GM21786 (cell line): ENCODE data around the gene AKAP13.
A peak's percentile ranks its signal among the peaks of the same experiment; 100 is the strongest.

Experiments
- ATAC-seq: cut with Tn5 transposase; IDR thresholded peaks from one replicate; pipeline ENCODE4 v1.9.1; 2021; ENCODE audit not compliant: unreplicated experiment

Gene AKAP13

DNA sequence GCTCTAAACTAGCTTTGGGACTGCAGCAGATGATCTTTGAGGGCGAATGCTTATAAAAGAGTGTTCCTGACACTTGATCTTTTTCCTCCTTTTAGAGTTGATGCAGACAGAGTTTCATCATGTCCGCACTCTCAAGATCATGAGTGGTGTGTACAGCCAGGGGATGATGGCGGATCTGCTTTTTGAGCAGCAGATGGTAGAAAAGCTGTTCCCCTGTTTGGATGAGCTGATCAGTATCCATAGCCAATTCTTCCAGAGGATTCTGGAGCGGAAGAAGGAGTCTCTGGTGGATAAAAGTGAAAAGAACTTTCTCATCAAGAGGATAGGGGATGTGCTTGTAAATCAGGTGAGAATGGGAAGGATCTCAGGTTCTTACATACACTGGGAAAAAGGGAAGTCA lies 338.6 kb downstream of the AKAP13 start:
- no peak for ATAC-seq

GRCh38 chr15:85722374-85723152 lies 342.2 kb downstream of the AKAP13 start:
- ATAC-seq, result no peak

GRCh38 chr15:85723960-85724945 lies 343.9 kb downstream of the AKAP13 start:
- no peak for ATAC-seq

- ATAC-seq, result no peak
Observed at GRCh38 chr15:85725019-85725418, 344.6 kb downstream of the AKAP13 start.

GRCh38 chr15:85725564-85725963 lies 345.2 kb downstream of the AKAP13 start:
- no peak for ATAC-seq

DNA sequence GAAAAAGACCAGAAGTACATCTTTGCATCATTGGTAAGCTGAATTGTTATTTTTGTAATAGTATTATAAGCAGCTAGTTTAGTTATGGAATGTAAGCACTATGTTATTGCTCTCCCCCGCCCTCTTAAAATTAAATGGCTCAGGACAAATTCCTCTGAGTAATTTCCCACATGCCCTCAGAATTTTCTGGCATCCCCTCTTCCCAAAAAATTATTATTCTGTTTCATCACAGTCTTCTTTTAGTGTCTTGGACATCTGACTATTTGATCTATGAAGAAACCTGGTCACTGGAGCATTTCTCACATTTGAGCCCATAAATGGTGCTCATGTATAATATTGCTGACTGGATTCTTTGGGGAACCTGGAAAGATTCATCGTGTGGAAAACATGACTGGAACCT lies 346.1 kb downstream of the AKAP13 start:
- no peak for ATAC-seq

DNA sequence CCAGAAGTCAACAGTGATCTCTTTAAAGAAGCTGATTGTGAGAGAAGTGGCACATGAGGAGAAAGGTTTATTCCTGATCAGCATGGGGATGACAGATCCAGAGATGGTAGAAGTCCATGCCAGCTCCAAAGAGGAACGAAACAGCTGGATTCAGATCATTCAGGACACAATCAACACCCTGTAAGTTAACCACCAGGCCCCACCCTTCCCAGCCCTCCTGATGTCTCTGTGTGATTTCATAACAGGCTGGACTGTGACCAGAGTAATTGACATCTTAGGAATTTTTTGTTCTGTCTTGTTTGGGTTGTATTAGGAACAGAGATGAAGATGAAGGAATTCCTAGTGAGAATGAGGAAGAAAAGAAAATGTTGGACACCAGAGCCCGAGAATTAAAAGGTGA lies 346.7 kb downstream of the AKAP13 start:
- ATAC-seq, result no peak

GRCh38 chr15:85730001-85730820 lies 349.8 kb downstream of the AKAP13 start:
- ATAC-seq, result peak; percentile 76

DNA sequence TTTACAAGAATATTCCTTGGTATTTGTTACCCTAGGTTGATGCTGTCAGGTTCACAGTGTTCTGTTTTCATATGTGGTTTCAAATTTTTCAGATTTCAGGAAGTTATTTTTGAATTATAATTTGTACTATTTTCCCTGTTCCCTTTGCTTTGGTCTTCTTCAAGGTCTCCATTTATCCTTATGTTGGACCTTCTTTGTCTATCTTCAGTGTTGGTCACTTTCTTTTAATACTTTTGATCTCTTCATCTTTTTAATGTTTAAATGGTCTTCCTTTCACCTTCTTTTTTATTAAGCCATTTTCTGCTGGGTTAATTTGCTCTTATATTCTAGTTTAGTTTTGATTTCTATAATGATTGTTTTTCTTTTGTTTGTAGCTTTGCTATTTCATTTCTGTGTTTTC lies 353.0 kb downstream of the AKAP13 start:
- ATAC-seq, result no peak

DNA sequence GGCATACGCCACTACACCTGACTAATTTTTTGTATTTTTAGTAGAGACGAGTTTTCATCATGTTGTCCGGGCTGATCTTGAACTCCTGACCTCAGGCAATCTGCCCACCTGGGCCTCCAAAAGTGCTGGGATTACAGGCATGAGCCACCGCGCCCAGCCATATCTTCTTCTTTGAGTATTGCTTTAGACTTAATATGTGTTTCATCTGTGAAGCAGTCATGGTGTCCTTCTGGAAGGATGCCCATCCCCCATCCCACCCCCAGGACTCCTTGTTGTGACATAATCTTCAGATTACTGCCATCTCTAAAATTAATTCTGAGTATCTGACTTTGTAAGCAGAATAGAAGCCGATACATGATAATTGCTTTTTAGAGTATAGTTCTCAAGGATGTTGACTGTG lies 356.7 kb downstream of the AKAP13 start:
- ATAC-seq, result no peak

DNA sequence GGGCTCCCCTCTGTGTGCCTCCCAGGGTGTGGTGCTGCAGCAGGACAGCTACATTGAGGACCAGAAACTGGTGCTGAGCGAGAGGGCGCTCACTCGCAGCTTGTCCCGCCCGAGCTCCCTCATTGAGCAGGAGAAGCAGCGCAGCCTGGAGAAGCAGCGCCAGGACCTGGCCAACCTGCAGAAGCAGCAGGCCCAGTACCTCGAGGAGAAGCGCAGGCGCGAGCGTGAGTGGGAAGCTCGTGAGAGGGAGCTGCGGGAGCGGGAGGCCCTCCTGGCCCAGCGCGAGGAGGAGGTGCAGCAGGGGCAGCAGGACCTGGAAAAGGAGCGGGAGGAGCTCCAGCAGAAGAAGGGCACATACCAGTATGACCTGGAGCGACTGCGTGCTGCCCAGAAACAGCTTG lies 360.6 kb downstream of the AKAP13 start:
- ATAC-seq, result no peak

DNA sequence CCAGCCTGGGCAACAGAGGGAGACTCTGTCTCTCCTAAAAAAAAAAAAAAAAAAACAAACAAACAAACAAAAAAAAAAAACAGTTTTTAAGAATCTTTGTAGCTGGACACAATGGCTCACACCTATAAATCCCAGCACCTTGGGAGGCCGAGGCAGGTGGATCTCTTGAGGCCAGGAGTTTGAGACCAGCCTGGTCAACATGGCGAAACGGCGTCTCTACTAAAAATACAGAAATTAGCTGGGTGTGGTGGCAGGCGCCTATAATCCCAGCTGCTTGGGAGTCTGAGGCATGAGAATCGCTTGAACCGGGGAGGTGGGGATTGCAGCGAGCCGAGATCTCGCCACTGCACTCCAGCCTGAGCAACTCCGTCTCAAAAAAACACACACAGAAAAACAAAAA lies 361.3 kb downstream of the AKAP13 start:
- no peak for ATAC-seq

- no peak for ATAC-seq
Observed at GRCh38 chr15:85742186-85742821, 361.9 kb downstream of the AKAP13 start.

DNA sequence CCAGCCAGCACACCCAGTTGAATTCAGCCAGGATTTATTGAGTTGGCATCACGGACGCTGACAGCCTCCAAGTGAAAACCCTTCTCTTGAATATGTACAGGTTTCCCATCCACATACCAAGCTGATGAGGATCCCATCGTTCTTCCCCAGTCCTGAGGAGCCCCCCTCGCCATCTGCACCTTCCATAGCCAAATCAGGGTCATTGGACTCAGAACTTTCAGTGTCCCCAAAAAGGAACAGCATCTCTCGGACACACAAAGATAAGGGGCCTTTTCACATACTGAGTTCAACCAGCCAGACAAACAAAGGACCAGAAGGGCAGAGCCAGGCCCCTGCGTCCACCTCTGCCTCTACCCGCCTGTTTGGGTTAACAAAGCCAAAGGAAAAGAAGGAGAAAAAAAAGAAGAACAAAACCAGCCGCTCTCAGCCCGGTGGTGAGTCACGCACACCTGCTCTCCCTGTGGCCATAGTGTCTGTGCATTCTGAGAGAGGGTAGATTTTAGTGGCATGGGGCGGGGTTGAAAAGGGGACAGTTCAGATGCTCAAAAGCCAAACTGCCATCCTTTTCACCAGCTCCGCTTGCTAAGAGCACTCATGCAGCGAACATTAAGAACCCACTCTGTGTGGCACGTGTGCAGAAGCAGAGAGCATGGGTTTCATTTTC lies 363.1 kb downstream of the AKAP13 start:
- ATAC-seq, result no peak

- no peak for ATAC-seq
Observed at GRCh38 chr15:85744579-85744978, 364.2 kb downstream of the AKAP13 start.

DNA sequence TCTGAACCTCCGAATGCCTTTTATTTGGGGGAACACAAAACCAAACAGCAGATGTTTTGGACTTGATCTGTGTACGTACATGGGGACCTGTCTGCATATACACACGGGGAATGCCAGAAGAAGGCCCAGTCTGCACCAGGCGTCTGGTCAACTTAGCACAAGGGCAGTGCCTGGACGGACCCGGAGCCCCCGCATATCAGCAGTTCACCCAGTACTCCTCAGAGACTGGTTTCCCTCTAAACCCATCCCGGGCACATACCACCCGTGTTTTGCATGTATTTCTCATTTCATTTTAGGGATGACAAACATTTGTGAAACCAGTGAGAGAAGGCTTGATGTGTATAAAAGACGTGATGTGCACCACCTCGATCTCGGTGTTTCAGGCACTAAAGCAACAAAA lies 364.6 kb downstream of the AKAP13 start:
- no peak for ATAC-seq

DNA sequence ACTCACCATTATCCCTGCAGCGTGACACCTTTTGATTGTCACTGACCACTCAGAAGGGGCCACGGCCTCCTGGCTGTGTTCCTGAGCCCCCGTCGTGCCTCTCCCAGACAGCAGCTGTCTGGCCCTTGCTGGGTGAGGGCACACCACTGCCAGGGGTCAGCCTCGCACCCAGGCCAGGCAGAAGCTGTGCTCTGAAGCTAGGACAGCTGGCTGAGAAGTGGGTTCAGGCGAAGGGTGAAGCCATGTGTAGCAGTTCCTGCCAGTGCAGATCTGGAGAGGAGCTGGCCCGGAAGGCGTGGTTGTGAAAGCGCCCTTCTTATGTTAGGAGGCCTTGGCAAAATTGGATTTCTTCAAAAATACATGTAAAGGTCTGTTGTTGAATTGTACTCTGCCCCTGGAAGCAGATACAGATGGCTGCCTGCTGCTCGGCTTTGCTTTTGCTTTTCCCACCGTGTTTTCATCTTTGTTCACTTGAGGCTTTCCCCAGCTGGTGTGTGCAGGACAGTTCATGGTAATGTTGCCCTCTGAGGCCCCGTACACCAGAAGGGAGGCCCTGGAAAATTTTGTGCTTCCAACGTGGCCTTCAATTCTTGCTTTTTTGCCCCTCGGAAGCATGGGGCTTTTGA lies 365.2 kb downstream of the AKAP13 start:
- no peak for ATAC-seq

GRCh38 chr15:85746641-85747040 lies 366.2 kb downstream of the AKAP13 start:
- no peak for ATAC-seq

GRCh38 chr15:85748176-85748575 lies 367.8 kb downstream of the AKAP13 start:
- ATAC-seq, result no peak

- no peak for ATAC-seq
Observed at GRCh38 chr15:85748729-85749128, 368.3 kb downstream of the AKAP13 start.
